ENCODE measurements around the gene CSH1.

- TF ChIP-seq CTCF (IDR thresholded peaks at IDR 0.05) (no peak), POLR2A (IDR thresholded peaks at IDR 0.05) (no peak)
These were observed 44.2 kb upstream of the CSH1 start for GRCh38 chr17:63940584-63940983.

Data from body of pancreas (tissue), 4 donors.